ENCODE results near the gene ZDHHC11B. TPM values are rescaled to one million over a fixed set of nuclear protein-coding genes. Genes with fewer than 3 reads are reported as not detected.

ZDHHC11B gene
- total RNA-seq, 1 experiment from 2014 or later: 0.40 TPM

DNA sequence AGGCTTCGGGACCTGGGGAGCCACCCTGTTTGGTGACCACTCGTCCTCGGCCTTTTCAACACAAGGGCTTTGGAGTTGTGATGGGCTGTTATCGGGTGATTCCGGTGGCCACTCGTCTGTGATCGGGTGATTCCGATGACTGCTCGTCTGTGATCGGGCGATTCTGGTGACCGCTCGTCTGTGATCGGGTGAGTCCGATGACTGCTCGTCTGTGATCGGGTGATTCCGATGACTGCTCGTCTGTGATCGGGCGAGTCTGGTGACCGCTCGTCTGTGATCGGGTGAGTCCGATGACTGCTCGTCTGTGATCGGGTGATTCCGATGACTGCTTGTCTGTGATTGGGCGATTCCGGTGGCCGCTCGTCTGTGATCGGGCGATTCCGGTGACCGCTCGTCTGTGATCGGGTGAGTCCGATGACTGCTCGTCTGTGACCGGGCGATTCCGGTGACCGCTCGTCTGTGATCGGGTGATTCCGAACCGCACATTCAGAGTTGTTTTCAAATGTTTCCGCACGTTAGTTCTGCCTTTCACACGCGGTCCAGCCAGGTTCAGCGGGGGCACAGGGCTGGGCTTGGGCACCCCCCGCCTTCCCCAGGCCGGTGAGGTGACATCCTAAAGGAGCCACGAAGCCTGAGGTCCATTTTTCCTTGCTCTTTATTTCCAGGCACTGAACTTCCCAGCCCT lies 121.6 kb downstream of the ZDHHC11B start:
- DNase-seq (ENCODE audit: low read depth): no peak

- no peak for DNase-seq (ENCODE audit: low read depth)
Observed at GRCh38 chr5:661891-662750, 122.4 kb downstream of the ZDHHC11B start.

- DNase-seq (ENCODE audit: low read depth): no peak
Observed at GRCh38 chr5:660491-661030, 124.0 kb downstream of the ZDHHC11B start.

Other genes with a start within 250 kb of the ZDHHC11B start
- 16.0 and 17.5 TPM in 2 replicates for gene CEP72, start 172.4 kb downstream of the ZDHHC11B start, total RNA-seq (2014; rRNA removed; shearing (Covaris generic))
- gene TPPP, start 91.4 kb downstream of the ZDHHC11B start, total RNA-seq (2014; rRNA removed; shearing (Covaris generic)): 0.18 and 0.37 TPM in 2 replicates
- gene ZDHHC11, start 66.3 kb upstream of the ZDHHC11B start, total RNA-seq (2014; rRNA removed; shearing (Covaris generic)): 5.3 and 6.9 TPM in 2 replicates
- 49.2 and 52.7 TPM in 2 replicates for gene BRD9, start 108.1 kb upstream of the ZDHHC11B start, total RNA-seq (2014; rRNA removed; shearing (Covaris generic))
- gene TRIP13, start 108.2 kb upstream of the ZDHHC11B start, total RNA-seq (2014; rRNA removed; shearing (Covaris generic)): 190 and 220 TPM in 2 replicates
- gene NKD2, start 224.1 kb upstream of the ZDHHC11B start, total RNA-seq (2014; rRNA removed; shearing (Covaris generic)): not detected in 2 replicates